Vagina (tissue), 2 donors: ENCODE results near the gene SSH3. TPM values are rescaled to one million over a fixed set of nuclear protein-coding genes. Genes with fewer than 3 reads are reported as not detected.
A peak's percentile ranks its signal among the peaks of the same experiment; 100 is the strongest.

Source experiments
- DNase-seq, 2 donors: peaks; one replicate each; pipeline ENCODE4 v3.0.0-alpha.2; 2017; ENCODE audit errors: extremely low spot score in 2 of 2
- H3K27ac ChIP-seq: fragments of 200-600 bp; sonication (generic); one replicate; pipeline ENCODE4 v1.5.1; 2019
- H3K27me3 ChIP-seq: fragments of 200-600 bp; sonication (generic); one replicate; pipeline ENCODE4 v1.5.1; 2019
- H3K36me3 ChIP-seq, 2 donors: fragments of 200-600 bp; sonication (generic); one replicate each; pipeline ENCODE4 v1.5.1; 2017 to 2019
- H3K4me1 ChIP-seq: fragments of 200-600 bp; sonication (generic); one replicate; pipeline ENCODE4 v1.5.1; 2019
- H3K4me3 ChIP-seq, 2 donors: fragments of 200-600 bp; sonication (generic); 1 replicate in 1 of 2; 2 replicates in 1 of 2; pipeline ENCODE4 v1.5.1; 2016 to 2019
- H3K9me3 ChIP-seq: fragments of 200-600 bp; sonication (generic); one replicate; pipeline ENCODE4 v1.5.1; 2019
- POLR2A ChIP-seq, 2 donors: fragments of 450-650 bp; IDR thresholded peaks; one replicate each; pipeline ENCODE4 v1.6.1; 2017; ENCODE audit warnings: antibody characterized with exemption in 2 of 2, mild to moderate bottlenecking in 2 of 2, moderate library complexity in 2 of 2
- POLR2AphosphoS5 ChIP-seq, 2 donors: sonication (generic); formaldehyde crosslinking; IDR thresholded peaks; one replicate each; pipeline ENCODE4 v1.9.0; 2017; ENCODE audit warnings: antibody characterized with exemption in 2 of 2, mild to moderate bottlenecking in 2 of 2, low read depth in 1 of 2; ENCODE audit not compliant: insufficient read depth in 1 of 2
- intact Hi-C: fragments of 100-400 bp; cut with DNase I; formaldehyde crosslinking; loops from one replicate; pipeline ENCODE4 v1.15.1; 2023
- total RNA-seq: library from RNA; depleted of rRNA; stranded (reverse); fragments of >200 nt; gene quantifications from one replicate; pipeline ENCODE4 v1.2.3, GENCODE V29; 2016
- TF ChIP-seq, protein P1 (sequence below), 3 experiments: fragments of 450-650 bp in 2 of 3; fragments of 200-600 bp in 1 of 3; sonication (generic) in 1 of 3; IDR thresholded peaks; one replicate each; pipeline ENCODE4 v1.5.1; 2017 to 2019; ENCODE audit warnings: antibody characterized with exemption in 3 of 3, mild to moderate bottlenecking in 2 of 3, moderate library complexity in 2 of 3

Gene SSH3
- total RNA-seq, 1 donor from 2014 or later = 98.0 TPM

DNA sequence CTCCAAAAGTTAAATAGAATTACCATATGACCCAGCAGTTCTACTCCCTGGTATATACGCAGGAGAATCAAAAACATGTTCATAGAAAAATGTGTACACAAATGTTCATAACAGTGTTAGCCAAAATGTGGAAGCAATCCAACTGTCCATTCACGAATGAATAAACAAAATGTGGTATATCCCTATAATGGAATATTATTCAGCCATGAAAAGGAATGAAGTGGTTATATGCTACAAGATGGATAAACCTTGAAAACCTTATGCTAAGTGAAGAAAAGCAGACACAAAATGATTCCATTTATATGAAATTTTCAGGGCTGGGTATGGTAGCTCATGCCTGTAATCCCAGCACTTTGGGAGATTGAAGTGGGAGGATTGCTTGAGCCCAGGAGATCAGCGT lies 33.9 kb downstream of the SSH3 start:
- DNase-seq = no peak
- no peak overlapping the region for H3K4me3 ChIP-seq
- H3K4me1 ChIP-seq = no peaks in the 10 kb centered on the region
- intact Hi-C loops = no loop called here
- TF ChIP-seq, protein P1, sequence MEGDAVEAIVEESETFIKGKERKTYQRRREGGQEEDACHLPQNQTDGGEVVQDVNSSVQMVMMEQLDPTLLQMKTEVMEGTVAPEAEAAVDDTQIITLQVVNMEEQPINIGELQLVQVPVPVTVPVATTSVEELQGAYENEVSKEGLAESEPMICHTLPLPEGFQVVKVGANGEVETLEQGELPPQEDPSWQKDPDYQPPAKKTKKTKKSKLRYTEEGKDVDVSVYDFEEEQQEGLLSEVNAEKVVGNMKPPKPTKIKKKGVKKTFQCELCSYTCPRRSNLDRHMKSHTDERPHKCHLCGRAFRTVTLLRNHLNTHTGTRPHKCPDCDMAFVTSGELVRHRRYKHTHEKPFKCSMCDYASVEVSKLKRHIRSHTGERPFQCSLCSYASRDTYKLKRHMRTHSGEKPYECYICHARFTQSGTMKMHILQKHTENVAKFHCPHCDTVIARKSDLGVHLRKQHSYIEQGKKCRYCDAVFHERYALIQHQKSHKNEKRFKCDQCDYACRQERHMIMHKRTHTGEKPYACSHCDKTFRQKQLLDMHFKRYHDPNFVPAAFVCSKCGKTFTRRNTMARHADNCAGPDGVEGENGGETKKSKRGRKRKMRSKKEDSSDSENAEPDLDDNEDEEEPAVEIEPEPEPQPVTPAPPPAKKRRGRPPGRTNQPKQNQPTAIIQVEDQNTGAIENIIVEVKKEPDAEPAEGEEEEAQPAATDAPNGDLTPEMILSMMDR (IDR thresholded peaks at IDR 0.05) = no peak
- TF ChIP-seq POLR2A (IDR thresholded peaks at IDR 0.05) (no peak), POLR2AphosphoS5 (IDR thresholded peaks at IDR 0.05; ENCODE audit: insufficient read depth in 1 of 2, low read depth in 1 of 2) (no peak)
- H3K27me3 ChIP-seq = no peaks in the 10 kb centered on the region
- H3K36me3 ChIP-seq = no peaks in the 10 kb centered on the region
- no peak overlapping the region for H3K27ac ChIP-seq
- H3K9me3 ChIP-seq = no peaks in the 10 kb centered on the region

- Histone ChIP-seq H3K4me3 (no peak overlapping the region), H3K27me3 (no peaks in the 10 kb centered on the region), H3K27ac (peak overlapping the region; percentile 56), H3K9me3 (no peaks in the 10 kb centered on the region), H3K36me3 (no peaks in the 10 kb centered on the region), H3K4me1 (peaks cover 26% of the 10 kb centered on the region)
- intact Hi-C loops = no loop called here
- TF ChIP-seq, protein P1 (IDR thresholded peaks at IDR 0.05) = no peak
- TF ChIP-seq POLR2A (IDR thresholded peaks at IDR 0.05) = no peak
- TF ChIP-seq POLR2AphosphoS5 (IDR thresholded peaks at IDR 0.05; ENCODE audit: insufficient read depth in 1 of 2, low read depth in 1 of 2) = no peak
- DNase-seq = no peak
Measured at GRCh38 chr11:67344264-67344663, 40.9 kb downstream of the SSH3 start.

DNA sequence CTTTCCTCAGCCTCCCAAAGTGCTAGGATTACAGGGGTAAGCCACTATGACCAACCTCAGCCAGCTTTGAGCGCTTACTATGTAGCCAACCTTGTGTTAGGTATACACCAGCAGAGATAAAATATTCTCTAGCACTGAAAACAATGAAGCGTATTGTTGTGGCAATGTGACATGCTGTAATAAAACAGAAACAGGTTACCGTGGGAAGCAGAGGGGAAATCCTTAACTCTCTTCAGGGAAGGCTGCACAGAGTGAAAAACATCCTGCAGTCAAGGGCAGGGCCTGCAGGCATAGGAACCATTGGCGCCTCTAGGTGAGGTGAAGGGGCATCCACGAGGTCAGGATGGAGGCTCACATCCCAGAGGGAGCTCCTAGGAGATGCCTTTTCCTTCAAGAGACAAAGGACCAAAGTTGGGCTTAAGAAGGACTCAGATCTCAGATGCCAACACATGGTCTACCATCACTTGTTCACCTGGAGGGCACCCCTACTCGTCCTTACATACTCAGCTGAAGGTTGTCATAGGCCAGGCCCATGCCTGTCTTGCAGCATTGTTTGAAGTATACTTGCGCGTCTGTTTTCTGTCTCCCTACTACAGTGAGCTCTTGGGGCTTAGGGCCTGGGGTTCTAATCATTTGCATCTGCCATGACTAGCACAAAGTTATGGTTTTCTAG lies 42.1 kb downstream of the SSH3 start:
- no peak for DNase-seq
- TF ChIP-seq POLR2A (IDR thresholded peaks at IDR 0.05) = no peak
- TF ChIP-seq, protein P1 (IDR thresholded peaks at IDR 0.05) = no peak
- TF ChIP-seq POLR2AphosphoS5 (IDR thresholded peaks at IDR 0.05; ENCODE audit: insufficient read depth in 1 of 2, low read depth in 1 of 2) = no peak
- no peaks in the 10 kb centered on the region for H3K9me3 ChIP-seq
- peak overlapping the region; percentile 56 for H3K27ac ChIP-seq
- peaks cover 29% of the 10 kb centered on the region for H3K4me1 ChIP-seq
- H3K27me3 ChIP-seq = no peaks in the 10 kb centered on the region
- H3K36me3 ChIP-seq = no peaks in the 10 kb centered on the region
- H3K4me3 ChIP-seq = no peak overlapping the region
- intact Hi-C loops = loop anchor here (5.0 kb wide), 1 partner anchor 37 kb away; no protein-coding TSS in a partner anchor

GRCh38 chr11:67345920-67346819 lies 42.8 kb downstream of the SSH3 start:
- Histone ChIP-seq H3K9me3 (no peaks in the 10 kb centered on the region), H3K4me1 (peaks cover 37% of the 10 kb centered on the region), H3K4me3 (no peak overlapping the region), H3K27me3 (no peaks in the 10 kb centered on the region), H3K36me3 (no peaks in the 10 kb centered on the region), H3K27ac (peak overlapping the region; percentile 56)
- TF ChIP-seq POLR2A (IDR thresholded peaks at IDR 0.05) (no peak), POLR2AphosphoS5 (IDR thresholded peaks at IDR 0.05; ENCODE audit: insufficient read depth in 1 of 2, low read depth in 1 of 2) (peak in 1 of 2 donors; percentile 80)
- TF ChIP-seq, protein P1 (IDR thresholded peaks at IDR 0.05) = peak in 1 of 3 experiments; percentile 12
- DNase-seq = no peak
- intact Hi-C loops = loop anchor here (5.0 kb wide), 1 partner anchor 36 kb away; no protein-coding TSS in a partner anchor
